Esophagus squamous epithelium (tissue), 5 donors: ENCODE data around the gene ZNF512B. TPM values are rescaled to one million over a fixed set of nuclear protein-coding genes. Genes with fewer than 3 reads are reported as not detected.
"Not testable (repeated sequence)": the region's sequence is repeated elsewhere in the genome, so short reads cannot be mapped to it uniquely, and the experiment has no call there.

Experiments used
- DNase-seq: peaks from one replicate; lab custom pipeline; 2025; lab: John Stamatoyannopoulos, UW
- H3K27ac ChIP-seq, 4 donors: fragments of 200-600 bp; sonication (generic); one replicate each; pipeline ENCODE4 v1.5.1; 2016 to 2019; ENCODE audit warnings: mild to moderate bottlenecking in 1 of 4
- H3K27me3 ChIP-seq, 4 donors: fragments of 200-600 bp; sonication (generic); 1 replicate in 3 of 4; 2 replicates in 1 of 4; pipeline versions ENCODE4 v1.5.1 to v1.6.0; 2017 to 2021; ENCODE audit warnings: antibody characterized with exemption in 1 of 4
- H3K36me3 ChIP-seq, 3 donors: fragments of 200-600 bp; sonication (generic); one replicate each; pipeline ENCODE4 v1.5.1; 2016 to 2019
- H3K4me1 ChIP-seq, 3 donors: fragments of 200-600 bp; sonication (generic); one replicate each; pipeline ENCODE4 v1.5.1; 2017 to 2019
- H3K4me3 ChIP-seq, 4 donors: fragments of 200-600 bp; sonication (generic); 1 replicate in 3 of 4; 2 replicates in 1 of 4; pipeline ENCODE4 v1.5.1; 2016 to 2019; ENCODE audit warnings: mild to moderate bottlenecking in 2 of 4, moderate library complexity in 1 of 4
- H3K9me3 ChIP-seq, 3 donors: fragments of 200-600 bp; sonication (generic); one replicate each; pipeline ENCODE4 v1.5.1; 2016 to 2019
- POLR2A ChIP-seq, 4 donors: fragments of 450-650 bp; IDR thresholded peaks; one replicate each; pipeline ENCODE4 v1.6.1; 2017; ENCODE audit warnings: antibody characterized with exemption in 4 of 4, mild to moderate bottlenecking in 4 of 4, moderate library complexity in 3 of 4
- WGBS, 2 donors: methylation state at CpG; one replicate each; pipeline ENCODE4 v1.1.5; 2018; 5-methylcytosine and 5-hydroxymethylcytosine counted together
- intact Hi-C: fragments of 100-400 bp; cut with DNase I; formaldehyde crosslinking; loops from one replicate; pipeline ENCODE4 v1.15.0; 2022
- total RNA-seq, 4 donors: library from RNA; depleted of rRNA; stranded (reverse); fragments of >200 nt; gene quantifications; one replicate each; pipeline ENCODE4 v1.1.0, GENCODE V29; 2016
- TF ChIP-seq, protein P1 (sequence below), 6 experiments: fragments of 450-650 bp in 4 of 6; fragments of 200-600 bp in 2 of 6; sonication (generic) in 2 of 6; IDR thresholded peaks; one replicate each; pipeline ENCODE4 v1.5.1; 2016 to 2019; ENCODE audit warnings: antibody characterized with exemption in 6 of 6, mild to moderate bottlenecking in 4 of 6, moderate library complexity in 4 of 6
- donor health status: DM: yes; HTN: yes; CAD: no.

ZNF512B gene
- total RNA-seq, 4 donors from 2014 or later, result 10.7 to 17.6 (median 14.2) TPM

DNA sequence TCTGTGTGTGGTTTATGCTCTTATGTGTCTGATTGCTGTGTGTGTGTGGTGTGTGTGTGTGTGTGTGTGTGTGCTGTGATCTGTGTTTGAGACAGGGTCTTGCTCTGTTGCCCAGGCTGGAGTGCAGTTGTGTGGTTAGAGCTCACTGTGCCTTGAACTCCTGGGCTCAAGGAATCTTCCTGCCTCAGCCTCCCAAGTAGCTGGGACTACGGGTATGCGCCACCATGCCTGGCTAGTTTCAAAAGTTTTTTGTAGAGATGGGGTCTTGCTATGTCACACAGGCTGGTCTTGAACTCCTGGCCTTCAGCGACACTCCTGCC lies 3.4 kb upstream of the ZNF512B start:
- WGBS, 2 donors, result 90 to 100% methylated on average over 1 to 3 of the region's 3 CpGs
- peaks cover 26 to 46% (median 29%) of the 10 kb centered on the region in 3 donors for H3K4me1 ChIP-seq
- H3K27ac ChIP-seq, result peak overlapping the region in 2 of 4 donors; percentile 64 to 78
- no peak overlapping the region for H3K4me3 ChIP-seq
- H3K36me3 ChIP-seq, result peaks cover 0 to 25% (median 0%) of the 10 kb centered on the region in 3 donors
- intact Hi-C loops, result loop anchor here (5.0 kb wide), 1 partner anchor 436 kb away; the partner anchor contains the start of gene PTK6
- no peak for TF ChIP-seq POLR2A (IDR thresholded peaks at IDR 0.05)
- TF ChIP-seq, protein P1, sequence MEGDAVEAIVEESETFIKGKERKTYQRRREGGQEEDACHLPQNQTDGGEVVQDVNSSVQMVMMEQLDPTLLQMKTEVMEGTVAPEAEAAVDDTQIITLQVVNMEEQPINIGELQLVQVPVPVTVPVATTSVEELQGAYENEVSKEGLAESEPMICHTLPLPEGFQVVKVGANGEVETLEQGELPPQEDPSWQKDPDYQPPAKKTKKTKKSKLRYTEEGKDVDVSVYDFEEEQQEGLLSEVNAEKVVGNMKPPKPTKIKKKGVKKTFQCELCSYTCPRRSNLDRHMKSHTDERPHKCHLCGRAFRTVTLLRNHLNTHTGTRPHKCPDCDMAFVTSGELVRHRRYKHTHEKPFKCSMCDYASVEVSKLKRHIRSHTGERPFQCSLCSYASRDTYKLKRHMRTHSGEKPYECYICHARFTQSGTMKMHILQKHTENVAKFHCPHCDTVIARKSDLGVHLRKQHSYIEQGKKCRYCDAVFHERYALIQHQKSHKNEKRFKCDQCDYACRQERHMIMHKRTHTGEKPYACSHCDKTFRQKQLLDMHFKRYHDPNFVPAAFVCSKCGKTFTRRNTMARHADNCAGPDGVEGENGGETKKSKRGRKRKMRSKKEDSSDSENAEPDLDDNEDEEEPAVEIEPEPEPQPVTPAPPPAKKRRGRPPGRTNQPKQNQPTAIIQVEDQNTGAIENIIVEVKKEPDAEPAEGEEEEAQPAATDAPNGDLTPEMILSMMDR (IDR thresholded peaks at IDR 0.05), result no peak
- no peaks in the 10 kb centered on the region for H3K9me3 ChIP-seq
- H3K27me3 ChIP-seq, result no peaks in the 10 kb centered on the region
- DNase-seq, result no peak

DNA sequence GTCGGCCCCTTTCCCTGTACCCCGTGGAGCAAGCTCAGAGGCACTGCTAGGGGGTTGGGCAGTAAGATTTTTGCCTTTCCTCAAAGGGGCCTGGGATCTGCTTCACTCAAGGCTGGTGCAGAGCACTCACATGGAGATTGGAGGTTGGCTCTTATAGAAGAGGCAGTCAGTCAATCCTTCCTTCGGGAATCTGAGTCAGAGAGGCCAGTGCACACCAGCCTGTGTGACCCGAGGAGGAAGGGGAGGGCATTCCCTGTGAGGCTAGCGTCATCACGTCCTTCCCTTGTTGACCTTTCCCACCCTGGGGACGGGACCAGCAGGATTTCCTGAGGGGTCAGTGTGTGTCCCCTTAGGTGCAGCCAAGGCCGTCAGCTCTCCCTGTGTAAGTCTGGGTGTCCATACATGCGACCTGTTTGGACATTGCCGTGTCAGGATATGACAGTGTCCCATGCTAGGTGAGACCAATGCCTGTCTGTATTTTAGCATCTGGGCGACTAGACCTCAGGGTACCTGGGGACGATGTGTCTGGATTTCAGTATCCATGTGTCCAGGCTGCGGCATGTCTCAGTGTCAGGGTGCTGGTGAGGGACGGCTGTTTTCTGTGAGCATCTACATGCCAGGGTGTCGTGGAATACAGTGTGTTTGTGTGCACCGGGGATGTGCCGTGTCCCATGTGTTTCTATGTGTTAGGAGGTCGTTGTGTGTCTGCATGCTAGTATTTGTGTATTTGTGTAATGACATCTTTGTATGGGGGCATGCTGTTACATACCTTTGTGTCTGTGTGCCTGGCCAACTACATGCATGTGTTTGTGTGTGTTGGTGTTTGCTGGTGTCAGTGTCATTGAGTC lies 2.8 kb upstream of the ZNF512B start:
- no peaks in the 10 kb centered on the region for H3K27me3 ChIP-seq
- H3K4me3 ChIP-seq, result no peak overlapping the region
- DNase-seq, result no peak
- H3K36me3 ChIP-seq, result peaks cover 0 to 30% (median 1%) of the 10 kb centered on the region in 3 donors
- H3K9me3 ChIP-seq, result no peaks in the 10 kb centered on the region
- intact Hi-C loops, result loop anchor here (5.0 kb wide), 1 partner anchor 435 kb away; the partner anchor contains the start of gene PTK6
- WGBS, 2 donors, result 68 to 77% methylated on average over 13 to 16 of the region's 18 CpGs
- TF ChIP-seq POLR2A (IDR thresholded peaks at IDR 0.05), result no peak
- TF ChIP-seq, protein P1 (IDR thresholded peaks at IDR 0.05), result no peak
- H3K4me1 ChIP-seq, result peaks cover 23 to 46% (median 23%) of the 10 kb centered on the region in 3 donors
- H3K27ac ChIP-seq, result peak overlapping the region in 2 of 4 donors; percentile 21 to 45

DNA sequence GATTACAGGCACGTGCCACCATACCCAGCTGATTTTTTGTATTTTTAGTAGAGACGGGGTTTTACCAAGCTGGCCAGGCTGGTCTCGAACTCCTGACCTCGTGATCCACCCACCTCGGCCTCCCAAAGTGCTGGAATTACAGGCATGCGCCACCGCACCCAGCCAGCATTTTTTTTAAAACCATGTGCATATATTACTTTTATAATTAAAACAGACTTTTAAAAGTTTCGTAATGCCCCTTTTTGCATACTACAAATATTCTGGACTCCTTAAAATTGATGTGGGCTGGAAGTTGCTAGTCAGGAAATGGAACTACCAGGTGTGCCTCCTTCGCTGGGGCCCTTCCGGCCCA lies 2.2 kb upstream of the ZNF512B start:
- Histone ChIP-seq H3K27ac (peak overlapping the region in 1 of 4 donors; percentile 21), H3K4me1 (peaks cover 22 to 44% (median 23%) of the 10 kb centered on the region in 3 donors), H3K36me3 (peaks cover under 1 to 34% (median 7%) of the 10 kb centered on the region in 3 donors)
- not testable (repeated sequence) for H3K4me3 ChIP-seq, H3K9me3 ChIP-seq, H3K27me3 ChIP-seq, DNase-seq
- 74% methylated on average over 10 of the region's 10 CpGs for WGBS, 2 donors
- intact Hi-C loops, result loop anchor here (5.0 kb wide), 1 partner anchor 435 kb away; the partner anchor contains the start of gene PTK6

DNA sequence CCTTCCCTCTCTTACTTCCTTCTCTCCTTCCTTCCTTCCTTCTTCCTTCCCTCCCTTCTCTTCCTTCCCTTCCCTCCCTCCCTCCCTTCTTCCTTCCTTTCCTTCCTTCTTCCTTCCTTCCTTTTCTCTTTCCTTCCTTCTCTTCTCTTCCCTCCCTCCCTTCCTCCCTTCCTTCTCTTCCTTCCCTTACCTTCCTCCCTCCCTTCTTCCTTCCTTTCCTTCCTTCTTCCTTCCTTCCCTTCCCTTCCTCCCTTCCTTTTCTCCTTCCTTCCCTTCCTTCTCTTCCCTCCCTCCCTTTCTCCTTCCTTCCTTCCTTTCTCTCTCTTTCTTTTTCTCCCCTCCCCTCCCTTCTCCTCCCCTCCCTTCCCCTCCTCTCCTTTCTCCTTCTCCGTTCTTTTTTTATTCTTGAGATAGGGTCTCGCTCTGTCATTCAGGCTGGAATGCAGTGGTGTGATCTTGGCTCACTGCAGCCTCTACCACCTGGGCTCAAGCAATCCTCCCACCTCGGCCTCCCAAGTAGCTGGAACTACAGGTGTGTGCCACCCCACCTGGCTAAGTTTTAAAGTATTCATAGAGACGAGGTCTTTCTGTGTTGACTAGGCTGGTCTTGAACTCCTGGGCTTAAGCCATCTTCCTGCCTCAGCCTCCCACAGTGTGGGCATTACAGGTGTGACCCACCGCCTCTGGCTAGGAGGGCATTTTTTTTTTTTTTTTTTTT lies 1.1 kb upstream of the ZNF512B start:
- H3K4me3 ChIP-seq, result peak overlapping the region in 1 of 4 donors; percentile 87
- peaks cover 9 to 36% (median 17%) of the 10 kb centered on the region in 3 donors for H3K36me3 ChIP-seq
- TF ChIP-seq, protein P1 (IDR thresholded peaks at IDR 0.05), result no peak
- no peak for TF ChIP-seq POLR2A (IDR thresholded peaks at IDR 0.05)
- H3K9me3 ChIP-seq, result no peaks in the 10 kb centered on the region
- no peak for DNase-seq
- 81 to 87% methylated on average over 5 of the region's 5 CpGs for WGBS, 2 donors
- H3K27ac ChIP-seq, result peak overlapping the region in 2 of 4 donors; percentile 49 to 61
- H3K4me1 ChIP-seq, result peaks cover 22 to 44% (median 23%) of the 10 kb centered on the region in 3 donors
- intact Hi-C loops, result loop anchor here (5.0 kb wide), 1 partner anchor 434 kb away; the partner anchor contains the start of gene PTK6
- no peaks in the 10 kb centered on the region for H3K27me3 ChIP-seq

DNA sequence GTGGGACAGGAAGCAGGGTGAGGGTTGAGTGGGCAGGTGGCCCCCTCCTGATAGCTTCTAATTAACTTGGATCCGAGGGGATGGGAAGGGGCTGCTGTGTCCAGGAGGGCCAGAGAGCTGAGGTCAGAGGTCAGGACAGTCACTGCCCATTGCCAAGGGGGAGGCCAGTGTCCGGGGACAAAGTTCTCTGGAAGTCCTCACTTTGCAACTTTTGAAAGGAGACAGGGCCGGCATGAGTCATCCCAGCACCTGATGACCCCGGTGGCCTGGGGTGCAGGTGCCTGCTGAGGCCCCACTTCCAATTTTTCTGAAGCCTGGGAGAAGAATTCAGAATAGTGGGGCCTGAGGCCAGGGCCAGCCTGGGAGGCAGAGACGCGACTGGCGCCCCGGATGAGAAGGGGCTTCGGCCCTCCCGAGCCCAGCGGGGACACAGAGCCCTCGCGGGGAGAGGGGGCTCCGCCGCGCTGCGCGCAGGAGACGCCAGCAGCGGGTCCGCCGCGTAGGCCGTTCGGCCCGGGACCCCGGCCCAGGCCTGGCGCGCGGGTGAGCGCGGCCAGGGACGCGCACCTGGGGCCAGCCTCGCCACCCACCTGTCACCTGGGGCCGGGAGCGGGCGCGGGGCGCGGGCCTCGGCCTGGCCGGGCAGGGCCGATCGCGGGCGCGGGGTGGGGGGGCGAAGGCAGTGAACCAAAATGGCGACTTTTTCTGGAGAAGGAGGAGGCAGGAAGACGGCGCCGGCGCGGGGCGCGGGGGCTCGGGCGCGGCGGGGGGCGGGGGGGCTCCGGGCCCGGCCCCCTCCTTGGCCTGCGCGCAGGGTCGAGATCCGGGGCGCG lies 586 bp downstream of the ZNF512B start:
- peak overlapping the region; percentile 61 to 82 (median 82) for H3K27ac ChIP-seq
- peak overlapping the region; percentile 55 to 87 (median 62) for H3K4me3 ChIP-seq
- peaks cover 9 to 29% (median 22%) of the 10 kb centered on the region in 3 donors for H3K36me3 ChIP-seq
- H3K4me1 ChIP-seq, result peaks cover 18 to 35% (median 22%) of the 10 kb centered on the region in 3 donors
- no peak for TF ChIP-seq POLR2A (IDR thresholded peaks at IDR 0.05)
- TF ChIP-seq, protein P1 (IDR thresholded peaks at IDR 0.05), result no peak
- DNase-seq, result no peak
- intact Hi-C loops, result no loop called here
- H3K27me3 ChIP-seq, result no peaks in the 10 kb centered on the region
- WGBS, 2 donors, result 0% methylated on average over 3 of the region's 70 CpGs
- H3K9me3 ChIP-seq, result no peaks in the 10 kb centered on the region
